WTC11 (cell line): ENCODE measurements around the gene MRAP. TPM values are rescaled to one million over a fixed set of nuclear protein-coding genes. Genes with fewer than 3 reads are reported as not detected.

Source experiments
- ATAC-seq: fragments of 200-7000 bp; cut with Tn5 transposase; 2 replicates; pipeline ENCODE4 v1.10.0; 2021; ENCODE audit warnings: mild to moderate bottlenecking, moderate library complexity
- CTCF ChIA-PET: fragments of 300-600 bp; sonication (Branson Sonifier 250); formaldehyde crosslinking; loops from one replicate; lab custom pipeline; 2021; ENCODE audit warnings: antibody characterized with exemption; lab: Charles Lee
- POLR2A ChIA-PET: fragments of 350-600 bp; sonication (Branson Sonifier 250); formaldehyde crosslinking; loops from one replicate; lab custom pipeline; 2021; ENCODE audit warnings: antibody characterized with exemption; lab: Charles Lee
- DNase-seq: peaks from one replicate; pipeline ENCODE4 v3.0.0; 2021; ENCODE audit warnings: low spot score
- H3K27ac Mint-ChIP-seq: 2 replicates; pipeline ENCODE4 v1.8.0; 2021; ENCODE audit warnings: mixed read lengths
- H3K27me3 Mint-ChIP-seq: 2 replicates; pipeline ENCODE4 v1.8.0; 2021; ENCODE audit warnings: low read depth, mild to moderate bottlenecking, moderate library complexity, mixed read lengths
- H3K36me3 Mint-ChIP-seq: 2 replicates; pipeline ENCODE4 v1.8.0; 2021; ENCODE audit warnings: mixed read lengths
- H3K4me1 Mint-ChIP-seq: 2 replicates; pipeline ENCODE4 v1.8.0; 2022; ENCODE audit warnings: mixed read lengths
- H3K4me3 Mint-ChIP-seq: 2 replicates; pipeline ENCODE4 v1.8.0; 2021; ENCODE audit warnings: mild to moderate bottlenecking, moderate library complexity, mixed read lengths
- H3K9me3 Mint-ChIP-seq: 2 replicates; pipeline ENCODE4 v1.8.0; 2021; ENCODE audit warnings: mixed read lengths
- CBFB ChIP-seq: sonication (generic); formaldehyde crosslinking; IDR thresholded peaks from 2 replicates; pipeline ENCODE4 v1.8.1; 2022; ENCODE audit warnings: mild to moderate bottlenecking, low read depth, missing genetic modification reagents
- ESRRA ChIP-seq: sonication (generic); formaldehyde crosslinking; IDR thresholded peaks from 2 replicates; pipeline ENCODE4 v1.8.1; 2022; ENCODE audit warnings: mild to moderate bottlenecking, missing genetic modification reagents, borderline replicate concordance
- FOXK1 ChIP-seq: sonication (generic); formaldehyde crosslinking; IDR thresholded peaks from 2 replicates; pipeline ENCODE4 v1.8.0; 2022; ENCODE audit warnings: mild to moderate bottlenecking, moderate library complexity, missing genetic modification reagents
- GRHL2 ChIP-seq: fragments of 250-450 bp; sonication (Bioruptor Pico); IDR thresholded peaks from 2 replicates; pipeline ENCODE4 v1.8.0; 2022; ENCODE audit warnings: mild to moderate bottlenecking, moderate library complexity; ENCODE audit not compliant: insufficient replicate concordance, severe bottlenecking
- IRF2 ChIP-seq: sonication (generic); formaldehyde crosslinking; IDR thresholded peaks from 2 replicates; pipeline ENCODE4 v1.8.0; 2022; ENCODE audit warnings: low read depth, missing genetic modification reagents, borderline replicate concordance
- NFATC4 ChIP-seq: fragments of 250-450 bp; sonication (Bioruptor Pico); IDR thresholded peaks from 2 replicates; pipeline ENCODE4 v1.9.0; 2021; ENCODE audit warnings: mild to moderate bottlenecking
- NFE2L1 ChIP-seq: sonication (generic); formaldehyde crosslinking; IDR thresholded peaks from 2 replicates; pipeline ENCODE4 v1.8.1; 2023; ENCODE audit warnings: missing genetic modification reagents
- ZBTB21 ChIP-seq: sonication (generic); formaldehyde crosslinking; IDR thresholded peaks from 2 replicates; pipeline ENCODE4 v1.8.1; 2023; ENCODE audit warnings: mild to moderate bottlenecking, missing genetic modification reagents, borderline replicate concordance
- ZNF263 ChIP-seq: sonication (generic); formaldehyde crosslinking; IDR thresholded peaks from 2 replicates; pipeline ENCODE4 v1.8.1; 2022; ENCODE audit warnings: low read depth, mild to moderate bottlenecking, moderate library complexity, missing genetic modification reagents
- ZNF317 ChIP-seq: sonication (generic); formaldehyde crosslinking; IDR thresholded peaks from 2 replicates; pipeline ENCODE4 v1.8.1; 2023; ENCODE audit warnings: low read depth, mild to moderate bottlenecking, moderate library complexity, missing genetic modification reagents, borderline replicate concordance
- total RNA-seq: library from RNA; stranded (reverse); gene quantifications from 3 replicates; pipeline ENCODE4 v1.2.3, GENCODE V29; 2021
- TF ChIP-seq, protein P1 (sequence below): fragments of 250-450 bp; sonication (Bioruptor Pico); IDR thresholded peaks from 2 replicates; pipeline ENCODE4 v1.9.0; 2021; ENCODE audit warnings: moderate library complexity, mild to moderate bottlenecking, inconsistent platforms, borderline replicate concordance
- TF ChIP-seq, protein P2 (sequence below): sonication (generic); formaldehyde crosslinking; IDR thresholded peaks from 2 replicates; pipeline ENCODE4 v1.8.1; 2023; ENCODE audit warnings: mild to moderate bottlenecking, missing genetic modification reagents, borderline replicate concordance
- TF ChIP-seq, protein P3 (sequence below): sonication (generic); formaldehyde crosslinking; IDR thresholded peaks from 2 replicates; pipeline ENCODE4 v1.8.1; 2023; ENCODE audit warnings: mild to moderate bottlenecking, missing genetic modification reagents, moderate library complexity
- TF ChIP-seq, protein P4 (sequence below): sonication (generic); formaldehyde crosslinking; conservative IDR thresholded peaks from 2 replicates; pipeline ENCODE4 v1.8.1; 2023; ENCODE audit warnings: mild to moderate bottlenecking, low read depth, missing genetic modification reagents, moderate library complexity
- TF ChIP-seq, protein P5 (sequence below): sonication (generic); formaldehyde crosslinking; IDR thresholded peaks from 2 replicates; pipeline ENCODE4 v1.8.1; 2023; ENCODE audit warnings: mild to moderate bottlenecking, missing genetic modification reagents, moderate library complexity
- TF ChIP-seq, protein P6 (sequence below): sonication (generic); formaldehyde crosslinking; IDR thresholded peaks from 2 replicates; pipeline ENCODE4 v1.8.1; 2023; ENCODE audit warnings: mild to moderate bottlenecking, missing genetic modification reagents
- TF ChIP-seq, protein P7 (sequence below): sonication (generic); formaldehyde crosslinking; IDR thresholded peaks from 2 replicates; pipeline ENCODE4 v1.8.0; 2022; ENCODE audit warnings: missing genetic modification reagents
- TF ChIP-seq, protein P8 (sequence below): fragments of 200-600 bp; IDR thresholded peaks from 2 replicates; pipeline ENCODE4 v1.8.0; 2022; ENCODE audit warnings: antibody characterized with exemption

Gene MRAP
- total RNA-seq, 1 experiment from 2014 or later, result not detected

DNA sequence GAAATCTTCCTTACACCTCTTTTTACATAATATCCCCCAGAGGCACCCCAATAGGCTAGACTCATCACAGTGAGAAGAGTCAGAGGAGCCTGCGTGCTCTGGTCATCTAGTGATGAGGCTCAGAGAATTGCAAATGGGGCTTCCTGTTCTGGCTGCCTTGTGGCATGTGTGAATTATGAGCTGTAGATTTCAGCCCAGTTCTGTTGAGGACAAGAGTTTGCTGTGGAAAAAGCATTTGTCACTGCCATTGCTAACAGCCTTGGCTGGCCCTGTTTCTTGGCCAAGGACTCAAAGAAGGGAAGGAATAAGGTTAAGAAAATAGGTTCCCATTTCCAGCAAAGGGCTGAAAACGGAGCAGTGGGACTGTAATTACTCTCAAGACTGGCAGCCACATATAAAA lies 30.7 kb downstream of the MRAP start:
- ATAC-seq (no peak), DNase-seq (no peak)
- TF ChIP-seq, protein P1, sequence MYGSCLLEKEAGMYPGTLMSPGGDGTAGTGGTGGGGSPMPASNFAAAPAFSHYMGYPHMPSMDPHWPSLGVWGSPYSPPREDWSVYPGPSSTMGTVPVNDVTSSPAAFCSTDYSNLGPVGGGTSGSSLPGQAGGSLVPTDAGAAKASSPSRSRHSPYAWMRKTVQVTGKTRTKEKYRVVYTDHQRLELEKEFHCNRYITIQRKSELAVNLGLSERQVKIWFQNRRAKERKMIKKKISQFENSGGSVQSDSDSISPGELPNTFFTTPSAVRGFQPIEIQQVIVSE (CRISPR knock-in tag), result no peak
- TF ChIP-seq, protein P2, sequence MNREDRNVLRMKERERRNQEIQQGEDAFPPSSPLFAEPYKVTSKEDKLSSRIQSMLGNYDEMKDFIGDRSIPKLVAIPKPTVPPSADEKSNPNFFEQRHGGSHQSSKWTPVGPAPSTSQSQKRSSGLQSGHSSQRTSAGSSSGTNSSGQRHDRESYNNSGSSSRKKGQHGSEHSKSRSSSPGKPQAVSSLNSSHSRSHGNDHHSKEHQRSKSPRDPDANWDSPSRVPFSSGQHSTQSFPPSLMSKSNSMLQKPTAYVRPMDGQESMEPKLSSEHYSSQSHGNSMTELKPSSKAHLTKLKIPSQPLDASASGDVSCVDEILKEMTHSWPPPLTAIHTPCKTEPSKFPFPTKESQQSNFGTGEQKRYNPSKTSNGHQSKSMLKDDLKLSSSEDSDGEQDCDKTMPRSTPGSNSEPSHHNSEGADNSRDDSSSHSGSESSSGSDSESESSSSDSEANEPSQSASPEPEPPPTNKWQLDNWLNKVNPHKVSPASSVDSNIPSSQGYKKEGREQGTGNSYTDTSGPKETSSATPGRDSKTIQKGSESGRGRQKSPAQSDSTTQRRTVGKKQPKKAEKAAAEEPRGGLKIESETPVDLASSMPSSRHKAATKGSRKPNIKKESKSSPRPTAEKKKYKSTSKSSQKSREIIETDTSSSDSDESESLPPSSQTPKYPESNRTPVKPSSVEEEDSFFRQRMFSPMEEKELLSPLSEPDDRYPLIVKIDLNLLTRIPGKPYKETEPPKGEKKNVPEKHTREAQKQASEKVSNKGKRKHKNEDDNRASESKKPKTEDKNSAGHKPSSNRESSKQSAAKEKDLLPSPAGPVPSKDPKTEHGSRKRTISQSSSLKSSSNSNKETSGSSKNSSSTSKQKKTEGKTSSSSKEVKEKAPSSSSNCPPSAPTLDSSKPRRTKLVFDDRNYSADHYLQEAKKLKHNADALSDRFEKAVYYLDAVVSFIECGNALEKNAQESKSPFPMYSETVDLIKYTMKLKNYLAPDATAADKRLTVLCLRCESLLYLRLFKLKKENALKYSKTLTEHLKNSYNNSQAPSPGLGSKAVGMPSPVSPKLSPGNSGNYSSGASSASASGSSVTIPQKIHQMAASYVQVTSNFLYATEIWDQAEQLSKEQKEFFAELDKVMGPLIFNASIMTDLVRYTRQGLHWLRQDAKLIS, result no peak
- no peak overlapping the region for H3K27ac Mint-ChIP-seq
- ChIA-PET POLR2A (no interaction called here), CTCF (no interaction called here)
- no peaks in the 10 kb centered on the region for H3K9me3 Mint-ChIP-seq
- no peak overlapping the region for H3K4me3 Mint-ChIP-seq
- no peaks in the 10 kb centered on the region for H3K27me3 Mint-ChIP-seq
- H3K4me1 Mint-ChIP-seq, result no peaks in the 10 kb centered on the region
- peaks cover 76% of the 10 kb centered on the region for H3K36me3 Mint-ChIP-seq

DNA sequence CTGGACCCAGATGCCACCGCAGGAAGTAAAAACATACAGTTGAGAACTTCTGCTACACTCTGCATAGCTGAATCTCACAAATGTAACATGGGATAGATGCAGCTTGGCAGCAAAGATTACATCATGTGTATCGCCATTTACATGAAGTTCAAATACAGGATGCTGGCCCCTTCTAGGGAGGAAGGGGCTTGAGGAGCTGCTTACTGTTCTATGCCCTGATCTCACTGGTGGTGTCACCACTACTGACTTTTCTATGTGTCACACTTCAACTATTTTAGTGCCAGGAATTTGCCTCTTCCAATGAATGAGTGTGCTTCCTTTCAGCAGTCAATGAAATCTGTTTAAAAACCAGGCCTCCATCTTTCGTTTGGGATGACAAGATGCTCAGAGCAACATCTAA lies 31.1 kb downstream of the MRAP start:
- no peaks in the 10 kb centered on the region for H3K4me1 Mint-ChIP-seq
- no peak overlapping the region for H3K4me3 Mint-ChIP-seq
- H3K36me3 Mint-ChIP-seq, result peaks cover 76% of the 10 kb centered on the region
- POLR2A ChIA-PET, result no interaction called here
- H3K9me3 Mint-ChIP-seq, result no peaks in the 10 kb centered on the region
- H3K27ac Mint-ChIP-seq, result no peak overlapping the region
- CTCF ChIA-PET, result no interaction called here
- H3K27me3 Mint-ChIP-seq, result no peaks in the 10 kb centered on the region
- no peak for ATAC-seq
- no peak for DNase-seq
- TF ChIP-seq NFATC4 (no peak), ZNF263 (no peak), ESRRA (CRISPR knock-in tag) (no peak), NFE2L1 (CRISPR knock-in tag) (no peak), CBFB (CRISPR knock-in tag) (no peak), FOXK1 (CRISPR knock-in tag) (no peak), ZNF317 (no peak), GRHL2 (CRISPR knock-in tag) (no peak), ZBTB21 (no peak), IRF2 (CRISPR knock-in tag) (no peak)
- TF ChIP-seq, protein P3, sequence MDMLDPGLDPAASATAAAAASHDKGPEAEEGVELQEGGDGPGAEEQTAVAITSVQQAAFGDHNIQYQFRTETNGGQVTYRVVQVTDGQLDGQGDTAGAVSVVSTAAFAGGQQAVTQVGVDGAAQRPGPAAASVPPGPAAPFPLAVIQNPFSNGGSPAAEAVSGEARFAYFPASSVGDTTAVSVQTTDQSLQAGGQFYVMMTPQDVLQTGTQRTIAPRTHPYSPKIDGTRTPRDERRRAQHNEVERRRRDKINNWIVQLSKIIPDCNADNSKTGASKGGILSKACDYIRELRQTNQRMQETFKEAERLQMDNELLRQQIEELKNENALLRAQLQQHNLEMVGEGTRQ (CRISPR knock-in tag), result no peak
- TF ChIP-seq, protein P4, sequence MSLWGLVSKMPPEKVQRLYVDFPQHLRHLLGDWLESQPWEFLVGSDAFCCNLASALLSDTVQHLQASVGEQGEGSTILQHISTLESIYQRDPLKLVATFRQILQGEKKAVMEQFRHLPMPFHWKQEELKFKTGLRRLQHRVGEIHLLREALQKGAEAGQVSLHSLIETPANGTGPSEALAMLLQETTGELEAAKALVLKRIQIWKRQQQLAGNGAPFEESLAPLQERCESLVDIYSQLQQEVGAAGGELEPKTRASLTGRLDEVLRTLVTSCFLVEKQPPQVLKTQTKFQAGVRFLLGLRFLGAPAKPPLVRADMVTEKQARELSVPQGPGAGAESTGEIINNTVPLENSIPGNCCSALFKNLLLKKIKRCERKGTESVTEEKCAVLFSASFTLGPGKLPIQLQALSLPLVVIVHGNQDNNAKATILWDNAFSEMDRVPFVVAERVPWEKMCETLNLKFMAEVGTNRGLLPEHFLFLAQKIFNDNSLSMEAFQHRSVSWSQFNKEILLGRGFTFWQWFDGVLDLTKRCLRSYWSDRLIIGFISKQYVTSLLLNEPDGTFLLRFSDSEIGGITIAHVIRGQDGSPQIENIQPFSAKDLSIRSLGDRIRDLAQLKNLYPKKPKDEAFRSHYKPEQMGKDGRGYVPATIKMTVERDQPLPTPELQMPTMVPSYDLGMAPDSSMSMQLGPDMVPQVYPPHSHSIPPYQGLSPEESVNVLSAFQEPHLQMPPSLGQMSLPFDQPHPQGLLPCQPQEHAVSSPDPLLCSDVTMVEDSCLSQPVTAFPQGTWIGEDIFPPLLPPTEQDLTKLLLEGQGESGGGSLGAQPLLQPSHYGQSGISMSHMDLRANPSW (CRISPR knock-in tag), result no peak
- TF ChIP-seq, protein P5, sequence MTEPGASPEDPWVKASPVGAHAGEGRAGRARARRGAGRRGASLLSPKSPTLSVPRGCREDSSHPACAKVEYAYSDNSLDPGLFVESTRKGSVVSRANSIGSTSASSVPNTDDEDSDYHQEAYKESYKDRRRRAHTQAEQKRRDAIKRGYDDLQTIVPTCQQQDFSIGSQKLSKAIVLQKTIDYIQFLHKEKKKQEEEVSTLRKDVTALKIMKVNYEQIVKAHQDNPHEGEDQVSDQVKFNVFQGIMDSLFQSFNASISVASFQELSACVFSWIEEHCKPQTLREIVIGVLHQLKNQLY (CRISPR knock-in tag), result no peak
- TF ChIP-seq, protein P6, sequence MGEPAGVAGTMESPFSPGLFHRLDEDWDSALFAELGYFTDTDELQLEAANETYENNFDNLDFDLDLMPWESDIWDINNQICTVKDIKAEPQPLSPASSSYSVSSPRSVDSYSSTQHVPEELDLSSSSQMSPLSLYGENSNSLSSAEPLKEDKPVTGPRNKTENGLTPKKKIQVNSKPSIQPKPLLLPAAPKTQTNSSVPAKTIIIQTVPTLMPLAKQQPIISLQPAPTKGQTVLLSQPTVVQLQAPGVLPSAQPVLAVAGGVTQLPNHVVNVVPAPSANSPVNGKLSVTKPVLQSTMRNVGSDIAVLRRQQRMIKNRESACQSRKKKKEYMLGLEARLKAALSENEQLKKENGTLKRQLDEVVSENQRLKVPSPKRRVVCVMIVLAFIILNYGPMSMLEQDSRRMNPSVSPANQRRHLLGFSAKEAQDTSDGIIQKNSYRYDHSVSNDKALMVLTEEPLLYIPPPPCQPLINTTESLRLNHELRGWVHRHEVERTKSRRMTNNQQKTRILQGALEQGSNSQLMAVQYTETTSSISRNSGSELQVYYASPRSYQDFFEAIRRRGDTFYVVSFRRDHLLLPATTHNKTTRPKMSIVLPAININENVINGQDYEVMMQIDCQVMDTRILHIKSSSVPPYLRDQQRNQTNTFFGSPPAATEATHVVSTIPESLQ (CRISPR knock-in tag), result no peak
- TF ChIP-seq, protein P7, sequence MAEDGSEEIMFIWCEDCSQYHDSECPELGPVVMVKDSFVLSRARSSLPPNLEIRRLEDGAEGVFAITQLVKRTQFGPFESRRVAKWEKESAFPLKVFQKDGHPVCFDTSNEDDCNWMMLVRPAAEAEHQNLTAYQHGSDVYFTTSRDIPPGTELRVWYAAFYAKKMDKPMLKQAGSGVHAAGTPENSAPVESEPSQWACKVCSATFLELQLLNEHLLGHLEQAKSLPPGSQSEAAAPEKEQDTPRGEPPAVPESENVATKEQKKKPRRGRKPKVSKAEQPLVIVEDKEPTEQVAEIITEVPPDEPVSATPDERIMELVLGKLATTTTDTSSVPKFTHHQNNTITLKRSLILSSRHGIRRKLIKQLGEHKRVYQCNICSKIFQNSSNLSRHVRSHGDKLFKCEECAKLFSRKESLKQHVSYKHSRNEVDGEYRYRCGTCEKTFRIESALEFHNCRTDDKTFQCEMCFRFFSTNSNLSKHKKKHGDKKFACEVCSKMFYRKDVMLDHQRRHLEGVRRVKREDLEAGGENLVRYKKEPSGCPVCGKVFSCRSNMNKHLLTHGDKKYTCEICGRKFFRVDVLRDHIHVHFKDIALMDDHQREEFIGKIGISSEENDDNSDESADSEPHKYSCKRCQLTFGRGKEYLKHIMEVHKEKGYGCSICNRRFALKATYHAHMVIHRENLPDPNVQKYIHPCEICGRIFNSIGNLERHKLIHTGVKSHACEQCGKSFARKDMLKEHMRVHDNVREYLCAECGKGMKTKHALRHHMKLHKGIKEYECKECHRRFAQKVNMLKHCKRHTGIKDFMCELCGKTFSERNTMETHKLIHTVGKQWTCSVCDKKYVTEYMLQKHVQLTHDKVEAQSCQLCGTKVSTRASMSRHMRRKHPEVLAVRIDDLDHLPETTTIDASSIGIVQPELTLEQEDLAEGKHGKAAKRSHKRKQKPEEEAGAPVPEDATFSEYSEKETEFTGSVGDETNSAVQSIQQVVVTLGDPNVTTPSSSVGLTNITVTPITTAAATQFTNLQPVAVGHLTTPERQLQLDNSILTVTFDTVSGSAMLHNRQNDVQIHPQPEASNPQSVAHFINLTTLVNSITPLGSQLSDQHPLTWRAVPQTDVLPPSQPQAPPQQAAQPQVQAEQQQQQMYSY, result no peak
- TF ChIP-seq, protein P8, sequence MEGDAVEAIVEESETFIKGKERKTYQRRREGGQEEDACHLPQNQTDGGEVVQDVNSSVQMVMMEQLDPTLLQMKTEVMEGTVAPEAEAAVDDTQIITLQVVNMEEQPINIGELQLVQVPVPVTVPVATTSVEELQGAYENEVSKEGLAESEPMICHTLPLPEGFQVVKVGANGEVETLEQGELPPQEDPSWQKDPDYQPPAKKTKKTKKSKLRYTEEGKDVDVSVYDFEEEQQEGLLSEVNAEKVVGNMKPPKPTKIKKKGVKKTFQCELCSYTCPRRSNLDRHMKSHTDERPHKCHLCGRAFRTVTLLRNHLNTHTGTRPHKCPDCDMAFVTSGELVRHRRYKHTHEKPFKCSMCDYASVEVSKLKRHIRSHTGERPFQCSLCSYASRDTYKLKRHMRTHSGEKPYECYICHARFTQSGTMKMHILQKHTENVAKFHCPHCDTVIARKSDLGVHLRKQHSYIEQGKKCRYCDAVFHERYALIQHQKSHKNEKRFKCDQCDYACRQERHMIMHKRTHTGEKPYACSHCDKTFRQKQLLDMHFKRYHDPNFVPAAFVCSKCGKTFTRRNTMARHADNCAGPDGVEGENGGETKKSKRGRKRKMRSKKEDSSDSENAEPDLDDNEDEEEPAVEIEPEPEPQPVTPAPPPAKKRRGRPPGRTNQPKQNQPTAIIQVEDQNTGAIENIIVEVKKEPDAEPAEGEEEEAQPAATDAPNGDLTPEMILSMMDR, result no peak
